Measurements from ENCODE around the gene FAM118B. TPM values are rescaled to one million over a fixed set of nuclear protein-coding genes. Genes with fewer than 3 reads are reported as not detected.

The FAM118B gene
- total RNA-seq, 1 donor from 2014 or later = 24.8 TPM

- Mint-ChIP-seq H3K4me3 (no peak overlapping the region), H3K27me3 (no peaks in the 10 kb centered on the region), H3K9me3 (no peaks in the 10 kb centered on the region), H3K36me3 (peaks cover 28% of the 10 kb centered on the region), H3K27ac (no peak overlapping the region), H3K4me1 (ENCODE audit: unreplicated experiment) (peaks cover 9% of the 10 kb centered on the region)
- DNase-seq (ENCODE audit: extremely low spot score, unreplicated experiment) = no peak
- no peak for TF ChIP-seq CTCF (conservative IDR thresholded peaks at IDR 0.05)
Observed at GRCh38 chr11:126263489-126263888, 51.9 kb downstream of the FAM118B start.

DNA sequence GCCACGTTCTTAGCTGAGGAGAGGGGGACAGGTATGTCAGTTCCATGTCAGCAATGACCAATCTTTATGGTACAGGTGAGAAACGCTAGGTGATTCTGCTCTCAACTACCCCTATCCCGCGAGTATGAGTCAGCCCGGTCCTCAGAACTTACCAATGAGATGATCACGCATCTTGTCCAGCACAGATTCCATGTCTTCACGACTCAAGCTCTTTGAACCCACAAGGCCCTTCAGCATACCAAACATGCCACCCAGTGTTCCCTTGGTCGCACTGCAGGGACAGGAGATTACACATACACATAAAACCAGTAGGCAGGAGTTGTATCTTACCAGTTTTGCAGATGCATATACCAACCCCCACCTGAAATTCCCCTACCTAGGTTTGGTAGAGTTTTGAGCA lies 54.2 kb downstream of the FAM118B start:
- H3K4me1 Mint-ChIP-seq (ENCODE audit: unreplicated experiment) = peaks cover 25% of the 10 kb centered on the region
- H3K4me3 Mint-ChIP-seq = peak overlapping the region; percentile 60
- peak overlapping the region; percentile 10 for H3K27ac Mint-ChIP-seq
- no peaks in the 10 kb centered on the region for H3K9me3 Mint-ChIP-seq
- no peak for DNase-seq (ENCODE audit: extremely low spot score, unreplicated experiment)
- no peaks in the 10 kb centered on the region for H3K27me3 Mint-ChIP-seq
- H3K36me3 Mint-ChIP-seq = peaks cover 26% of the 10 kb centered on the region
- no peak for TF ChIP-seq CTCF (conservative IDR thresholded peaks at IDR 0.05)

GRCh38 chr11:126267650-126268049 lies 56.1 kb downstream of the FAM118B start:
- Mint-ChIP-seq H3K4me1 (ENCODE audit: unreplicated experiment) (peaks cover 26% of the 10 kb centered on the region), H3K27me3 (no peaks in the 10 kb centered on the region), H3K27ac (peak overlapping the region; percentile 98), H3K9me3 (no peaks in the 10 kb centered on the region), H3K4me3 (peak overlapping the region; percentile 97), H3K36me3 (peaks cover 20% of the 10 kb centered on the region)
- TF ChIP-seq CTCF (conservative IDR thresholded peaks at IDR 0.05) = no peak
- no peak for DNase-seq (ENCODE audit: extremely low spot score, unreplicated experiment)

GRCh38 chr11:126268361-126268707 lies 56.8 kb downstream of the FAM118B start:
- Mint-ChIP-seq H3K27me3 (no peaks in the 10 kb centered on the region), H3K4me1 (ENCODE audit: unreplicated experiment) (peaks cover 26% of the 10 kb centered on the region), H3K27ac (peak overlapping the region; percentile 98), H3K9me3 (no peaks in the 10 kb centered on the region), H3K4me3 (peak overlapping the region; percentile 97), H3K36me3 (peaks cover 15% of the 10 kb centered on the region)
- DNase-seq (ENCODE audit: extremely low spot score, unreplicated experiment) = no peak
- TF ChIP-seq CTCF (conservative IDR thresholded peaks at IDR 0.05) = no peak

GRCh38 chr11:126268708-126269579 lies 57.4 kb downstream of the FAM118B start, which contains the start of the genes FOXRED1 and SRPRA:
FOXRED1 (plus strand) TSS chr11:126269154; CDS start chr11:126269207, 53 bp downstream.
SRPRA (minus strand) TSS chr11:126268895; CDS start chr11:126268804, 91 bp downstream.
- Mint-ChIP-seq H3K4me3 (peak within 1 kb of the TSS; percentile 97), H3K9me3 (no peaks in the 10 kb centered on the region), H3K27me3 (no peaks in the 10 kb centered on the region), H3K27ac (peak within 1 kb of the TSS; percentile 98), H3K36me3 (peaks cover 13% of the 10 kb centered on the region), H3K4me1 (ENCODE audit: unreplicated experiment) (peaks cover 26% of the 10 kb centered on the region)
- DNase-seq (ENCODE audit: extremely low spot score, unreplicated experiment) = peak; percentile 100
- TF ChIP-seq CTCF (conservative IDR thresholded peaks at IDR 0.05) = no peak

Measured in type B pancreatic cell (in vitro differentiated cells).